Fibroblast of gingiva (primary cell): Measurements from ENCODE around the gene SERPINB10.
A peak's percentile ranks its signal among the peaks of the same experiment; 100 is the strongest.

Source experiments
- DNase-seq: peaks from one replicate; pipeline ENCODE4 v3.0.0-alpha.2; 2011; ENCODE audit warnings: low read depth

Gene SERPINB10

GRCh38 chr18:63947051-63947790 lies 39.5 kb downstream of the SERPINB10 start:
- DNase-seq: no peak

- no peak for DNase-seq
Measured at GRCh38 chr18:63949068-63949737, 41.4 kb downstream of the SERPINB10 start, which contains the start of gene HMSD. HMSD (plus strand) TSS chr18:63949301; CDS start chr18:63953456, 4,155 bp downstream.

GRCh38 chr18:63951302-63951705 lies 43.5 kb downstream of the SERPINB10 start:
- no peak for DNase-seq

- no peak for DNase-seq
Measured at GRCh38 chr18:63953811-63954210, 46.1 kb downstream of the SERPINB10 start.

DNA sequence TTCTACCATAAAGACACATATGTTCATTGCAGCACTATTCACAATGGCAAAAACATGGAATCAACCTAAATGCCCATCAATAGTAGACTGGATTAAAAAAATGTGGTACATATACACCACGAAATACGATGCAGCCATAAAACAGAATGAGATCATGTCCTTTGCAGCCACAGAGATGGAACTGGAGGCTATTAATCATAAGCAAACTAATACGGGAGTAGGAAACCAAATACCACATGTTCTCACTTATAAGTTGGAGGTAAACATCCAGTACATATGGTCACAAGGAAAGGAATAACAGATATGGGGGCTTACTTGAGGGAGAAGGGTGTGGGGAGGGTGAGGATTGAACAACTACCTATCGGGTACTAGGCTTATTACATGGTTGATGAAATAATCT lies 49.0 kb downstream of the SERPINB10 start:
- DNase-seq: no peak

GRCh38 chr18:63960891-63961290 lies 53.1 kb downstream of the SERPINB10 start:
- DNase-seq: no peak

DNA sequence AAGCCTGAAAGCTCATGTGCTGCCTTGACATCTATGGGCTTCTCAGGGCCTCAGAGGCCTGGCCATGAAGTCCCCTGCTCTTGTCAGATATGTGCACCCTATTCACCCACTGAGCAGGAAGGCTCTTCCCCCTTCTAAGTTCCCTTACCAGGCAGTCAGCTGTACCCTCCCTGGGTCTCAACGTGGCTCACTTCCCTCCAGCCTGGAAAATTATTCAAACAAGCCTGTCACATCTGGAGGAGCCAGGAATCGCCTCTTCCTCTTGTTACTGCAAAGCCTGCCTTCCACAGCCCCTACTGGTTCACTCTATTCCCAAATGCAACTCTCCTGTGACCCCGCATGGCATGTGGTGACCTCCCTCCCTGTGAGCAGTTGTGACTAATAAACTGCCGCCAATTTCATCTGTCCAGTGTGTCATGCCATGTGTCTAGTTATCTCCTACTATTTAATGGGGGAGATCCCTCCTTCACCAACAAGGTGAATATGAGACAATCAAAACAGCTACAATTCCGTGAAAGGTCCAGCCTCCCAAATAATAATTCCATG lies 53.8 kb downstream of the SERPINB10 start:
- DNase-seq: no peak

GRCh38 chr18:63962137-63962536 lies 54.4 kb downstream of the SERPINB10 start:
- no peak for DNase-seq

DNA sequence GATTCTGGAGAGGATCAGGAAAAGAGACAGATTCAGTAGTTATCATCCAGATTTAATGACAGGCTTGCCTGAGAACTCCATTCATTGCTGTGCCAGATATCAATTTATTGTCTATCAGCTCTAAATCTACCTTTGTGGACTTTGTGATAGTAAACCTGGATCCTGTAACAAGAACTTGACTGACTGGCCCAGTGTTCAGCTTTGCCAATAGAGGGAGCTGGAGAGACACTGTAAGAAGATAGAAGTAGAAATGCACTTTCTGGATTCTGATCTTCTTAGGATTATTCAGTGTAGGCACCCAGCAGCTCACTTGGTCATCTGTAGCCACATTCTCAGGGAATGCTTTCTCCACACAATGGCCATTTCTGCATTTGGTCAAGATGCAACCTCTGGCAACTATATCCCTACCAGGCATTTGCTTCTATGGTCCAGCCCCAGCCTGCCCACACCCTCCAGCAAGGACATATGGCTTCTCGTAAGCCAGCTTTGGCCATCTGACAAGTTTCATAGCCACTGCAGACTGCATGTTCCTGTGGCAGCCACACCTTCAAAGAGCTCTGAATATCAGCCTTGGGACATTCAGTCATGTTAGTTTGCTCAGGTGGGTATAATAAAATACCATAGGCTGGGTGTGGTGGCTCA lies 56.0 kb downstream of the SERPINB10 start:
- DNase-seq: peak; percentile 63

DNA sequence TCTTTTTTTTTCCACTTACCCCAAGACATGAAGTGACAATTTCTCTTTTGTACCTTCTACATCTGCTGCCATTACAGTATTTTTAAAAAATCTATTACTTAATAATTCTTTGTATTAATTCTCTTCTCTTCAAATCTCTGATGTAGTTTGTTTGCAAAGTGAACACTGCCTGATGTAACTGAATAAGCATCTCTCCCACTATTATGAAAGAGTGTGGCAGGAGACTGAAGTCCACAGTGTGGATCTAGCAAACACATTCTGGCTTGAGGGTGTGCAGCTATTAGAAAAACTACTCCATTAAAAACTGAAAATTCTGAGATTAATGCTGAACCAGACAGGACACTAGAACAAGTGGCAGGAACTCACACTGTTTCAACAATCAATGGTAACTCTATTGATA lies 57.1 kb downstream of the SERPINB10 start:
- no peak for DNase-seq

GRCh38 chr18:63965716-63966330 lies 58.1 kb downstream of the SERPINB10 start:
- no peak for DNase-seq

DNA sequence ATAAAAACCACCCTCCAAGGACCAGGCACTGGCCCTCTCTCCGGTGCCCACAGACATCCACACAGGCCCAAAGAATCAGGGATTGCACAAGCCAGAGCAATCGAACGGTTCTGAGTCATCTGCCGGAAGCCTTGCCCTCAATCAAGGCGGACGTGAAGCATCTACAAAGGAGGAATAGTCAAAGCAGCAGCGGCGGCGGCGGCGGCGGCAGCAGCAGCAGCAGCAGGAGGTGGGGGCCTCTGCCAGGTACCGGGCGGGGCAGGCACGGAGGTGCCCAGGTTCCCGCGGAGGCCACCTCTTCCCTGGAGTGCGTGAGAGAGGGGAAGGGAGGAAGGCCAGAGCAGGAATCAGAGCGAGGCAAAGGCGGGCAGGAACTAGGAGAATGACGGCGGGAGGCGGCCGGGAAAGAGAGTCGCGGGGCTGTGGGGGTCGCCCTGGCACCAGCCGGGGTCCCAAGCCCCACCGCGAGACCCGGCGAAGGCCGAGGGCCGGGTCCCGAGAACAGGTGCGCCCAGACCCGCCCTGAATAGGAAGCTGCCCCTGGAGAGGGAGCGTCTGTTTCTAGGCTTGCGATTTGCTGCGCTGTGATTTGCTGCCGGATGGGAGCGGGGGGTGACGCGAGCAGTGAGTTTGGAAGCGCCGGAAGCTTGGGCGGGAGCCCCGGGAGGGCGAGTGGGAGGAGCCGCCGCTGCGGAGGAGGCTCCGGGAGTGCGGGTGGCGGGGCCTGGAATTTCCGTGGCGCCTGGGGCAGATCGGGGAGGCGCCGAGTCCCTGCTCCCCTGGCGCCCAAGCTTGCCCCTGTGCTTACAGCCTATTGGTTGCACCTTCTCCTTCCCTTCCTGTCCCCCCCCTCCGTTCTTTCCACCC lies 62.4 kb downstream of the SERPINB10 start, which contains the start of gene SERPINB8:
TSS of gene SERPINB8 (plus strand) at position 140 of the 867 bp plus-strand sequence. CDS start 8,228 bp downstream, outside the sequence.
- DNase-seq: peak; percentile 95

GRCh38 chr18:63970809-63971205 lies 63.0 kb downstream of the SERPINB10 start:
- DNase-seq: peak; percentile 31

GRCh38 chr18:63971320-63972001 lies 63.7 kb downstream of the SERPINB10 start:
- no peak for DNase-seq

GRCh38 chr18:63972002-63972376 lies 64.2 kb downstream of the SERPINB10 start:
- no peak for DNase-seq

DNA sequence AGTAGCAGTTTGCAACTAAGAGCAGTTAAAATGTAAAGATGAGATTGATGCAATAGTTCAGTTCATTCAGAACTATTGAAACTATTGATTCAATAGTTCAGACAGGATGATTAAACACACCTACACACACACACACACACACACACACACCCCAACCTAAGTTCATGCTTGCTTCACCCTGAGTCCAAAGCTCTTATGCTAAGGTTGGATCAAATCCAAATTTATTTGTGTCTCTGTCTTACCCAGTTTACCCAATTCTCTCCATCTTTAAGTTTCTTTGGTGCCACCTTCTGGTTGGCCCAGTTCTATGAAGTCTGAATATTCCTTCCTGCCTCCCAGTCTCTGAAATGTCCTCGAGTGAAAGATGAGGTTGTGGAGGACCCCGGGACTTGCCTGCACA lies 67.2 kb downstream of the SERPINB10 start:
- peak; percentile 51 for DNase-seq

DNA sequence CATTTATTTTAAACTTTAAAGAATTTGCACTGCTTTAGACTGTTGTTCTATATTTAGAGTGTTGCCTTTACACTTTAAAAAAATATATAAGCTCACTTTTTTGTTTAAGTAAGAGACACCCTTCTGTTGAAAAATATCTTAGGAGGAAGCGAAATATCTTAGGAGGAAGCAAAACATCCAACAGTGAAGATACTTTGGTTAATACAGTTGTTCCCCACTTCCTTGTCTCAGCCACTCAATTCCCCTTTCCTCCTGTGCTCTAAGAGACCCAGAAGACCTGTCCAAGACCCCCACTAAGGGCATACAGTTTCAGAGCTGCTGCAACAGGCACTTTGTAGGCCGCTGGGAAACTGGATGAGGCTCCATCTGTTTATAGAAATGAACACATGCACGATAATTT lies 67.9 kb downstream of the SERPINB10 start:
- no peak for DNase-seq

- no peak for DNase-seq
Measured at GRCh38 chr18:63977040-63977439, 69.3 kb downstream of the SERPINB10 start.

GRCh38 chr18:63979409-63979920 lies 71.7 kb downstream of the SERPINB10 start:
- DNase-seq: peak; percentile 71

DNA sequence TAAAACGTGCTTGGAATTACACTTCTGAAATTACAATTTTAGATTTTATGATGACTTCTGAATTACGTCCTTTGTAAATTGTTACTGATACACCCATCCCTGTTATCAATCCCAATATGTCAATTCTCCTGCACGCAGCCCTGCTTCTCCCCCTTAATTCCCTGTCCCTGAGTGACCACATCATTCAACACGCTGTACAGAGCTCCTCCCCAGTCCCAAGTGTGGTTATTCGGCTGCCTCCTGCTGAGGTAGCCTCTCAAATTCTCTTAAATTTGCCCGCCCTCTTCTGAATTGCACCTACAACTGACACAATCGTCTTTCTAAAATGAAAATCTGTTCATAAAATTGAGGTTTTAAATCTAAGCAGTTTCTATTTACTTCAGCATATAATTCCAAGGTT lies 72.3 kb downstream of the SERPINB10 start:
- no peak for DNase-seq
